ENCODE results near the gene BSDC1. TPM values are rescaled to one million over a fixed set of nuclear protein-coding genes. Genes with fewer than 3 reads are reported as not detected.
A peak's percentile ranks its signal among the peaks of the same experiment; 100 is the strongest.

BSDC1 gene
- total RNA-seq, 1 donor from 2014 or later = 35.5 TPM

DNA sequence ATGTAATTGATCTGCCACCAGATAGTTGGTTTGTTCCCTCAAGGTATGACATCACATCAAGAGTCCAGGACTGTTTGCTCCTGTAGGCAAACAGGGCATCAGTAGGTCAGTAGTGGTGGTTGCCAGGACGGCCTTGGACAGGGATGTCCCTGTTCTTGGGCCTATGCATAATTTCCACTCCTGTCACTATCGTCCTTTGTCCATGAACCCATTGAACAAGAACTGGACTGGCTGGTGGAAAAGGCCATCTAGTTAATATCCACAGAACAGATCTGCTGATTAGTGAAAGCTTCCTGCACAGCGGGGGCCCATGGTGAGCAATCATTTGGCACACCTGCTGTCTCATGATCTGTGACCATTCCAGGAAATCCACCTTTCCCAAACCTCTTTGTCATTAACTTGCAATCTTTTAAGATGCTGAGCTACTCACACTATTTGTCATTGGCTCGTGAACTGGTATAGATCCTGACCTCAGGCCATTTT, 12.4 kb upstream of the BSDC1 start:
- H3K36me3 ChIP-seq (ENCODE audit: control insufficient read depth, insufficient read depth, low read length) = no peaks in the 10 kb centered on the region
- DNase-seq (ENCODE audit: low read depth) (peak; percentile 47), FAIRE-seq (no peak)
- H3K27me3 ChIP-seq (ENCODE audit: control insufficient read depth, insufficient read depth, low read length) = no peaks in the 10 kb centered on the region
- no peak overlapping the region for H3K4me3 ChIP-seq (ENCODE audit: low read depth, low read length)
- TF ChIP-seq, protein P1, sequence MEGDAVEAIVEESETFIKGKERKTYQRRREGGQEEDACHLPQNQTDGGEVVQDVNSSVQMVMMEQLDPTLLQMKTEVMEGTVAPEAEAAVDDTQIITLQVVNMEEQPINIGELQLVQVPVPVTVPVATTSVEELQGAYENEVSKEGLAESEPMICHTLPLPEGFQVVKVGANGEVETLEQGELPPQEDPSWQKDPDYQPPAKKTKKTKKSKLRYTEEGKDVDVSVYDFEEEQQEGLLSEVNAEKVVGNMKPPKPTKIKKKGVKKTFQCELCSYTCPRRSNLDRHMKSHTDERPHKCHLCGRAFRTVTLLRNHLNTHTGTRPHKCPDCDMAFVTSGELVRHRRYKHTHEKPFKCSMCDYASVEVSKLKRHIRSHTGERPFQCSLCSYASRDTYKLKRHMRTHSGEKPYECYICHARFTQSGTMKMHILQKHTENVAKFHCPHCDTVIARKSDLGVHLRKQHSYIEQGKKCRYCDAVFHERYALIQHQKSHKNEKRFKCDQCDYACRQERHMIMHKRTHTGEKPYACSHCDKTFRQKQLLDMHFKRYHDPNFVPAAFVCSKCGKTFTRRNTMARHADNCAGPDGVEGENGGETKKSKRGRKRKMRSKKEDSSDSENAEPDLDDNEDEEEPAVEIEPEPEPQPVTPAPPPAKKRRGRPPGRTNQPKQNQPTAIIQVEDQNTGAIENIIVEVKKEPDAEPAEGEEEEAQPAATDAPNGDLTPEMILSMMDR (IDR thresholded peaks at IDR 0.05; ENCODE audit: insufficient read depth, low read length, severe bottlenecking) = no peak

DNA sequence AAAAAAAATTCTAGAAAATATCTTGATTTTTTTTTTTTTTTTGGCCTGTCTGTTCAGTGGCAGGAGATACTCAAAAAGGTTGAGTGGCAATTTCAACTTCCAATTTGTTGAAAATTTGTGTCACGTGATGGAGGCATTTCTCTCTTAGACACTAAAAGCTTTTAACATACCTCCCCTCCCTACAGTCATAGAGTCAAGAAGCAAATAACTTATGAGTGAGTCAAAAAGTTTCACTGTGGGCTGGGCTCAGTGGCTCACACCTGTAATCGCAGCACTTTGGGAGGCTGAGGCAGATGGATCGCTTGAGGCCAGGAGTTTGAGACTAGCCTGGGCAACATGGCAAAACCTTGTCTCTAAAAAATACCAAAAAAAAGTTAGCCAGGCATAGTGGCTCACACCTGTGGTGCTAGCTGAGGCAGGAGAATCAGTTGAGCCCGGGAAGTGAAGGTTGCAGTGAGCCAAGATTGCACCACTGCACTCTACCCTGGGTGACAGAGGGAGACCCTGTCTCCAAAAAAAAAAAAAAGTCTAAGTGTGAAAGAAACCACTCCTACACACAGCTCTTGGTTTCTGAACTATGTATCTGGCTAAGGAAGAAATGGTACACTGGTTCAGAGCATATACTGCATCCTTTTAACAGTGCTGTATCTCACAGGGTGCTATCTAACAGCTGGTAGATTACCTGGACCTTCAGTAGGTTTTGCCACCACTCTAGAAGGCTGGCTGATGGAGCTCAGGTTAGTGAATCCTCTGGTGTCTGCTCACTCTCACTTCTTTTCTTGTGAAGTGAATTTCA, 11.6 kb upstream of the BSDC1 start:
- no peaks in the 10 kb centered on the region for H3K36me3 ChIP-seq (ENCODE audit: control insufficient read depth, insufficient read depth, low read length)
- TF ChIP-seq, protein P1 (IDR thresholded peaks at IDR 0.05; ENCODE audit: insufficient read depth, low read length, severe bottlenecking) = no peak
- no peaks in the 10 kb centered on the region for H3K27me3 ChIP-seq (ENCODE audit: control insufficient read depth, insufficient read depth, low read length)
- DNase-seq (ENCODE audit: low read depth) (peak; percentile 23), FAIRE-seq (no peak)
- H3K4me3 ChIP-seq (ENCODE audit: low read depth, low read length) = no peak overlapping the region

DNA sequence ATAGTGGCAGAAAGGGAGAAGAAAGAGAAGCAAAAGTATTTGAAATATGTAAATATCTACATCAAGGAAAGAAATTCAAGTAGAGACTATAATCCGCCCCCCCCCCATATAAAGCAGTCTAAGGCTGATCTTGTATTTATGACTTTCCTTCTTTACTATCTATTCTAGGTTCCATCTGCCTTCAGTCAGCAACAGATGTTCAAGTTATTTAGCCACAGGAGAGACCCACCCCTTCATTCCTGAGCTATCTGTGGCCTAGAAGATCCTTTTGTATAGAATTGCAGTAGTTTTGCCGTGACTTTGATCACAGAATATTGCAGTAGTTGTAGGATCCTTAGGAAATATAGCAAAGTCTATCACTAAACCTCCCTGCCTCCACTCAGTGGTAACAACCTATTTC, 10.7 kb upstream of the BSDC1 start:
- TF ChIP-seq, protein P1 (IDR thresholded peaks at IDR 0.05; ENCODE audit: insufficient read depth, low read length, severe bottlenecking) = no peak
- no peak for FAIRE-seq
- Histone ChIP-seq H3K27me3 (ENCODE audit: control insufficient read depth, insufficient read depth, low read length) (no peaks in the 10 kb centered on the region), H3K4me3 (ENCODE audit: low read depth, low read length) (no peak overlapping the region), H3K36me3 (ENCODE audit: control insufficient read depth, insufficient read depth, low read length) (no peaks in the 10 kb centered on the region)
- no peak for DNase-seq (ENCODE audit: low read depth)

DNA sequence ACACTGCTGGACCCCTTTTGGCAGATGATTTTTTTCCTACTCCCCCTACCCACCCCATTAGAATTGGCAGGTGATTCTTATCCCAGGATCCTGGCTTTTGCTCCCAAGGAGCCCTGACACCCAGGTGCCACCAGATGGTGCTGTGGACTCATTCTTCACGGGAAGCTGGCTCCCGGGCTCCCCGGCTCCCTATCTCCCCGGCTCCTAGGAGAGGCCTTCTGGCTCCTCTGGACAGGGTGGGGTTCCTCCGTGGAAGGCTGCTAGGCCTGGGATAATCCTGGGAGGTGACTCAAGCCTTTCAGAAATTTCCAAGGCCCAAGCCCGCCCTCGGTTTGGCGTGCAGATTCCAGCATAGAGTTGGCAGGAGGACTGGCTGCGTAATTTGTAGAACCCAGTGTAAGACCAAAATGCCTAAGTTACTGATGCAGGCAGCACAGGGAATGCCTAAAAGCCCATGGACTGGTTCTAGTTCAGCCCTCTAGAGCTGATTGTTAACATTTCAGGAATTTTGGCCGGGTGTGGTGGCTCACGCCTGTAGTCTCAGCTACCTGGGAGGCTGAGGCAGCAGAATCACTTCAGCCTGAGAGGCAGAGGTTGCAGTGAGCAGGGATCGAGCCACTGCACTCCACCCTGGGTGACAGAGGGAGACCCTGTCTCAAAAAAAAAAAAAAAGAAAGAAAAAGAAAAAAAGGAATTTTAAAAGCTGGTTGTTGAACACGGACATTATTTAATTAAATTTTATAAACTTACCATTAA, 6.8 kb upstream of the BSDC1 start:
- TF ChIP-seq, protein P1 (IDR thresholded peaks at IDR 0.05; ENCODE audit: insufficient read depth, low read length, severe bottlenecking) = peak; percentile 86
- H3K4me3 ChIP-seq (ENCODE audit: low read depth, low read length) = no peak overlapping the region
- H3K27me3 ChIP-seq (ENCODE audit: control insufficient read depth, insufficient read depth, low read length) = no peaks in the 10 kb centered on the region
- DNase-seq (ENCODE audit: low read depth) (peak; percentile 63), FAIRE-seq (no peak)
- H3K36me3 ChIP-seq (ENCODE audit: control insufficient read depth, insufficient read depth, low read length) = no peaks in the 10 kb centered on the region

DNA sequence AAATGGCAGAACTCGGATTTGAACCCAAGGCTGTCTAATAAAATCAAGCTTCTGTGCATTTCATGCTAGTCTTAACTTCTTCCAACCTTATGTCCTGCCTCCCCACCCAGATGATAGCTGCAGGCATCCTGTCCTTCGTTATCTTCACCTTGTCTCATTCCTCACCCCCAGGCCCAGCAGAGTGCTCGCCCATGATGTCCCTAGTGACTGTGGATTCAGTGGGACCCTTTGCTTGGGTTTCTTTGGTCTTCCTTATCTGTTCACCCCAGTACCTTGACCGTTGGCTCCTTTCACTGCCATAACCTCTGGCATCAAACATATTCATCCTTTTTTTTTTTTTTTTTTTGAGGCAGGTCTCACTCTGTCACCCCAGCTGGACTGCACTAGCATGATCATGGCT, 5.6 kb upstream of the BSDC1 start:
- TF ChIP-seq, protein P1 (IDR thresholded peaks at IDR 0.05; ENCODE audit: insufficient read depth, low read length, severe bottlenecking) = no peak
- FAIRE-seq = no peak
- no peaks in the 10 kb centered on the region for H3K36me3 ChIP-seq (ENCODE audit: control insufficient read depth, insufficient read depth, low read length)
- no peak for DNase-seq (ENCODE audit: low read depth)
- H3K4me3 ChIP-seq (ENCODE audit: low read depth, low read length) = no peak overlapping the region
- H3K27me3 ChIP-seq (ENCODE audit: control insufficient read depth, insufficient read depth, low read length) = no peaks in the 10 kb centered on the region

Measured in bronchial epithelial cell (primary cell).